Activated CD4-positive, alpha-beta T cell treated with anti-CD3 and anti-CD28 coated beads, Interleukin-2, amount 50 U/mL, for 16 hours (primary cell): ENCODE measurements around the gene MYO15B.
"Not testable (repeated sequence)": the region's sequence is repeated elsewhere in the genome, so short reads cannot be mapped to it uniquely, and the experiment has no call there.

ENCODE experiments used
- DNase-seq: peaks from one replicate; pipeline ENCODE4 v3.0.0-alpha.2; 2020

MYO15B gene

DNA sequence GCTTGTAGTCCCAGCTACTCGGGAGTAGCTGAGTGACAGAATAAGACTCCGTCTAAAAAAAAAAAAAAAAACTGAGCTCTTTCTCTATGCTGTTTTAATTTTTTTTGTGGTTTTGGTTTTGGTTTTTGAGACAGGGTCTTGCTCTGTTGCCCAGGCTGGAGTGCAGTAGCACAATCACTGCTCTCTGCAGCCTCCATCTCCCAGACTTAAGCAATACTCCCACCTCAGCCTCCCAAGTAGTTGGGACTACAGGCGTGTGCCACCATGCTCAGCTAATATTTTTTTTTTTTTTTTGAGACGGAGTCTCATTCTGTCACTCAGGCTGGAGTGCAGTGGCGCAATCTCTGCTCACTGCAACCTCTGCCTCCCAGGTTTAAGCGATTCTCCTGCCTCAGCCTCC lies 4.4 kb upstream of the MYO15B start:
- not testable (repeated sequence) for DNase-seq

GRCh38 chr17:75584849-75585175 lies 2.8 kb upstream of the MYO15B start:
- DNase-seq: no peak

- DNase-seq: peak; percentile 5
These were observed 1.0 kb downstream of the MYO15B start for GRCh38 chr17:75588596-75589011.

- peak; percentile 94 for DNase-seq
These were observed 1.7 kb downstream of the MYO15B start for GRCh38 chr17:75589012-75589918.

DNA sequence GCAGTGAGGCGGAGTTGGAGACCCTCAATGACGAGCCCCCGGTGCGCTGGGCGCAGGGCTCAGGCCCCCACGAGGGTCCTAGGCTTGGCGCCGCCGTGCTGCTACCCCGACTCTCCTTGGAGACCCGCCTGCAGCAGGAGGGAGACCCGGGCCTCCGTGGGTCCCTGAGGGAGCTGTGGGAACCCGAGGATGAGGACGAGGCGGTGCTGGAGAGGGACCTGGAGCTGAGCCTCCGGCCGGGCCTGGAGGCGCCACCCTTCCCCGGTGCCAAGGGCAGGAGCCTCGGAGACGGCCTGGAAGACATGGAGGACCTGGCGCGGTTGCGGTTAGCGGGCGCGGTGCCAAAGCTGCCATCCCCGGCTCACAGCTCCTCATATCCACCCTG lies 2.3 kb downstream of the MYO15B start:
- no peak for DNase-seq

DNA sequence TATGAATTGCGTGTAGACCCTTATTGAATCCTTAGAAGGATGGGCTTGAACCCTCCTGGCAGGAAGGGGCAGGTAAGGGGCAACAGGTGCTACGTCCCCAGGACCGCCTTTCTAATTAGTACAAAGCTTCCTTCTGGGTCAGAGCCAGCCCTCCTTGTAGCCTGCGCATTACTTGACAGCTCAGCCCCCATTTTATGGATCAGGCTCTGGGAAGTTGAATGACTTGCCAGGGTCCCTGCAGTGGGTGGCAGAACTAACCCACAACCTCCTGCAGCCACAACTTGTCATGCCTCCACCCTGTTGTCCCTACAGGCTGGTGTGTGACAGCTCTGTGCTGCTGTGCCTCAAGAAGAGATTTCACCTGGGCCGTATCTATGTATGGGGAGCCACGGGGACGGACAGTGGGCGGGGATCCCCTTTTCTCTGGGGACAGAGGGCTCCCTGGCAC lies 2.7 kb downstream of the MYO15B start:
- DNase-seq: no peak

DNA sequence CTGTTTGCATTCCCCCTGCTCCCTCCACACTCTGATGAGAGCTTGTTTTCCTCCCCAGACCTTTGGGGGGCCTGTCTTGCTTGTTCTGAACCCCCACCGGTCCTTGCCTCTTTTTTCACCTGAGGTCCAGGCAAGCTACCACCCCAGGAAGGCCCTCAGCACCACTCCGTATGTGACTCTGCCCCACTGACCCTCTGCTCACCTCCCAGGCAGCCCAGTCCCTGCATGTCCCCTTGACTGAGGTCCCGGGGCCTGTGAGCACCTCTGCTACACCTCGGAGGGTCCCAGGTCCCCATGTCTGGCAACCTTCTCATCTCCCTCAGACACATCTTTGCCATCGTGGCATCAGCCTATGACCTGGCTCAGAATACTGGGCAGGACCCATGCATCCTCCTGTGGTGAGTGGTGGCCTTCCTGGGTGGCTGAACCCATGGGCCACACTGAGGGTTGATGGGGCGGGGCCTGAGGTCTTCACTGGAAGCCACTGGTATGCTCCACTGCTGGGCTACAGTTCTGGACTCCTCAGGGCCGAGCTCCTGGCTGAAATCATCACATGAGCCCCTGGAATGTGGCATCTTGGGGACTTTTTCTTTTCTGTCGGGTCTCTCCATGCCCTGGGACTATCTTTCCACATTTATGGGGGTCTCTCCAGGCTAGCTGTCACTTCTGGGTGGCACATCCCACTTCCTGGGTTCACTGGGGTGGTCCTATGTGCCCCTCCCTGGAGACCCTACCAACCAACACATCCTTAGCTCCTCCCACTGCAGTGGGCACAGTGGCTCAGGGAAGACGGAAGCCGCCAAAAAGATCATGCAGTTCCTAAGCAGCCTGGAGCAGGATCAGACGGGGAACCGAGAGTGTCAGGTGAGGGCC lies 3.5 kb downstream of the MYO15B start:
- DNase-seq: no peak

DNA sequence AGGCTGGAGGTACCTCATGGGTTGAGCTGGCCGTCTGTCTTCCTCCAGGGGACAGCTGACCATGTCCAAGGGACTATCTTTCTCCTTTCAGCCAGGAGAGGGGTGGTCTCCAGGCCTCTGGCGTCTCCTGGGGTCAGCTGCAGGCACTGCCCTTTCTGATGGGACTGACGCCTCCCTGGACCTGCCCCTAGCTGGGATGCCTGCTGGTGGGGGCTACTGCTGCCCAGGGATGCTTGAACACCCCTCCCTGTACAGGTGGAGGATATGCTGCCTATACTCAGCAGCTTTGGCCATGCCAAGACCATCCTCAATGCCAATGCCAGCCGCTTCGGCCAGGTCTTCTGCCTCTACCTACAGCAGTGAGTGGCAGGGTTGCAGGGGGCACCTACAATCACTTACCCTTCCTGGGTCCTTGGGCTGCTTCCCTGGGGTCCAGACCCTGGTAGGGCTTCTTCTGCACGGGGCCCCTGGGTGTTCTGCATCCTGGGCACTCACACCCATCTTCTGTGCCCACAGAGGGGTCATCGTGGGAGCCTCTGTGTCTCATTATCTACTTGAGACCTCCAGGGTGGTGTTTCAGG lies 4.2 kb downstream of the MYO15B start:
- no peak for DNase-seq

DNA sequence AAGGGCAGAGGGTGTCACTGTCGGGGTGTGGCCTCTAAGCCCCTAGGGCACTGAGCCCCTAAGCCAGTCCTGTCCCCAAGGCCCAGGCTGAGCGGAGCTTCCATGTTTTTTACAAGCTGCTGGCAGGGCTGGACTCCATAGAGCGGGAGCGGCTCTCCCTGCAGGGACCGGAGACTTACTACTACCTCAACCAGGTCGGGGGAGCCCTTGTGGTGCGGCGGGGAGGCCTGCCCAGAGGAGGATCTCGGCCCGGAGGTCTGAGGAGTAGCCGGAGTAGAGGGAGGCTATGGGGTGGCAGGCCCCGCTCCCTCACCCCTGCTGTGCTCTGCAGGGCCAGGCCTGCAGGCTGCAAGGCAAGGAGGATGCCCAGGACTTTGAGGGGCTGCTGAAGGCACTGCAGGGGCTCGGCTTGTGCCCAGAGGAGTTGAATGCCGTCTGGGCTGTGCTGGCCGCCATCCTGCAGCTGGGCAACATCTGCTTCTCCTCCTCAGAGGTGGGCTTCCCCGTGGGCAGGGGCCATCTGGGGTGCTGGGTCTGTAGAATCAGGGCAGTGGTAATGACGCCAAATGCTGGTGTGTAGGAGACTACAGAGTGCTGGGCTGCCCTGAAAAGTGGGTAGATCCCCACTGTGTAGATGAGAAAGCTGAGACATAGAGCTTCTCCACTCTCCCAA lies 4.9 kb downstream of the MYO15B start:
- DNase-seq: no peak

- not testable (repeated sequence) for DNase-seq
These were observed 5.8 kb downstream of the MYO15B start for GRCh38 chr17:75593430-75593829.

GRCh38 chr17:75594499-75595283 lies 7.1 kb downstream of the MYO15B start:
- DNase-seq: no peak

DNA sequence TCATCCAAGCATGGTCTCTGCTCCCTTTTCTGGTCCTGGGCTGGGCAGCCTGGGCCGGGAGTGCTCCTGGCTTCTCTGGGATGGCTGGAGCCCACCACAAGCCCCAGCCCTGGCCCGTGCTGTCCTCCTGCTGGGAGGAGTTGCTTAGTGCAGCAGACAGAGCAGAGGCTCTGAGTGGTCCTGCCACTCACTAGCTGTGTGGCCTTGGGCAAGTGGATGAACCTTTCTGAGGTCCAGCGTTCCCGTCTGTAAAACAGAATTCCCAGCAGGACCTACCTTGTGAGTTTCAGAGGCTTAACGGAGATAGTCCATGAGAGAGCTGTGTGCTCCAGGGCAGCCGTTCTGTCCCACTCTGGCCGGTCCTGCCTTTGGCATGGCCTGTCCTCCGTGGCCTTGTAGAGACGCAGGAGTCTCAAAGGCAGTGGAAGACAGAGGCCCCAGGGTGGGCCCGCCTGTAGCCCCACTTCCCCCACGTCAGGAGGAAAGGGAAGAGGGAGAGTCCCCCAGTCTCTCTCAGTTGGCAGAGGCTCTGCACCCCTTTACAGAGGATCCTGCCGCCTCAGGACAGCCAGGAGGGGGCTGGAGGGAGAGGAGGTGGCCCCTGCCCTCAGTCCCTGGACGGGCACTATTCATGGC lies 7.8 kb downstream of the MYO15B start:
- no peak for DNase-seq

- no peak for DNase-seq
These were observed 8.3 kb downstream of the MYO15B start for GRCh38 chr17:75595920-75596313.

- DNase-seq: no peak
These were observed 8.9 kb downstream of the MYO15B start for GRCh38 chr17:75596320-75597087.

- peak; percentile 61 for DNase-seq
These were observed 13.7 kb downstream of the MYO15B start for GRCh38 chr17:75601057-75601987.

- no peak for DNase-seq
These were observed 15.0 kb downstream of the MYO15B start for GRCh38 chr17:75602644-75603043.

- DNase-seq: no peak
These were observed 15.5 kb downstream of the MYO15B start for GRCh38 chr17:75603123-75603522.

DNA sequence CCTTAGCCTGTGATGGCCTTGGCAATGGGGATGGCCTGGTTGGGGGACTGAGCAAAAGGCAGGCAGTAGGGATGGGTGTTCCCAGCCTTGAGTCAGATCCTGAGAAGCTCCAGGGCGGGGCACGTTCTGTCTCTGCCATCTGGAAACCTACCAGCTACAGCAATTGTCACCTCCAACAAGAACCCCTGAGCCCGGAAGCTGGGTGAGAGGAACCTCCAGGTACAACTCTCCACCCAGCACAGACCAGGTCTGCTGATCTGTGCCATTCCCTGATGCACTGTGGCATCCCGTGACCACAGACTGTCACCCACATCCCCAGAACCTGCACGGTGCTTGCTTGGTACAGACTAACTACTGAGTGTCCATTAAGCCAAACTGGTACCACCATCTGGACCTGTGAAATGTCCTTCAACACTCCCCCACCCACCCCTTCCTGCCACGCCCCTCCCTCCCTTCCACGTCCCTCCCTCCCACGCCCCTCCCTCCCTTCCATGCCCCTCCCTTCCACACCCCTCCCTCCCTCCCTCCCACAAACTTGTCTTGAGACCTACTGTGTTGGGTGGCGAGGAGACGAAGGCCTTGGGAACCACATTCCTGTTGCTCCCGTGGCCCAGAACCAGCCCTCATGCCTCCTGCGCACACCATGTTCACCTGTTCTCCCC lies 16.6 kb downstream of the MYO15B start:
- no peak for DNase-seq

GRCh38 chr17:75605790-75606189 lies 18.2 kb downstream of the MYO15B start:
- no peak for DNase-seq
